ENCODE results near the gene TDRD10. TPM values are rescaled to one million over a fixed set of nuclear protein-coding genes. Genes with fewer than 3 reads are reported as not detected.

The TDRD10 gene
- total and polyA plus RNA-seq, 2 experiments from 2014 or later, result 0.29 TPM; not detected in 1

GRCh38 chr1:154591206-154591605 is 89.2 kb downstream of the TDRD10 start:
- Histone ChIP-seq H3F3A (replicated peaks; ENCODE audit: low read depth) (no peaks in the 10 kb centered on the region), H3K9me2 (ENCODE audit: insufficient read depth) (no peaks in the 10 kb centered on the region), H3K27ac (ENCODE audit: low read depth) (no peak overlapping the region), H2AFZ (no peak overlapping the region), H3K4me3 (no peak overlapping the region), H3K79me2 (replicated peaks; ENCODE audit: insufficient read depth) (no peaks in the 10 kb centered on the region), H3K4me2 (no peak overlapping the region), H3K36me3 (ENCODE audit: insufficient read depth) (peaks cover 93% of the 10 kb centered on the region), H3K4me1 (ENCODE audit: insufficient read depth) (no peaks in the 10 kb centered on the region), H4K20me1 (replicated peaks; ENCODE audit: insufficient read depth) (peaks cover 42% of the 10 kb centered on the region), H3K27me3 (ENCODE audit: insufficient read depth) (no peaks in the 10 kb centered on the region)
- H3K4me1 Mint-ChIP-seq, result no peaks in the 10 kb centered on the region
- no peak overlapping the region for H3K4me3 Mint-ChIP-seq
- H3K9me3 Mint-ChIP-seq, result no peaks in the 10 kb centered on the region
- H3K27ac Mint-ChIP-seq, result no peak overlapping the region
- peaks cover 2% of the 10 kb centered on the region for H3K27me3 Mint-ChIP-seq (ENCODE audit: insufficient read depth, low read depth, poor library complexity)
- peaks cover 90% of the 10 kb centered on the region for H3K36me3 Mint-ChIP-seq (ENCODE audit: low read depth)
- ATAC-seq (no peak), DNase-seq (ENCODE audit: low spot score) (no peak)
- TF ChIP-seq NANOG (IDR thresholded peaks at IDR 0.05; ENCODE audit: borderline replicate concordance) (no peak), JUNB (IDR thresholded peaks at IDR 0.05; ENCODE audit: unreplicated experiment) (no peak), POLR2AphosphoS5 (IDR thresholded peaks at IDR 0.05; ENCODE audit: low read depth) (no peak), ZNF114 (CRISPR knock-in tag; IDR thresholded peaks at IDR 0.05) (no peak), ETS1 (IDR thresholded peaks at IDR 0.05) (no peak), EZH2 (IDR thresholded peaks at IDR 0.05; ENCODE audit: low read depth, unreplicated experiment) (no peak), ZNF331 (CRISPR knock-in tag; IDR thresholded peaks at IDR 0.05; ENCODE audit: low read depth) (no peak), CTCF (conservative IDR thresholded peaks at IDR 0.05; ENCODE audit: low read depth in 2 of 2) (no peak), STAT1 (IDR thresholded peaks at IDR 0.05; ENCODE audit: unreplicated experiment) (no peak), REST (IDR thresholded peaks at IDR 0.05; ENCODE audit: unreplicated experiment) (no peak), EZH2phosphoT487 (IDR thresholded peaks at IDR 0.05; ENCODE audit: unreplicated experiment) (no peak), ZNF462 (CRISPR knock-in tag; IDR thresholded peaks at IDR 0.05) (no peak), CREB1 (CRISPR knock-in tag; IDR thresholded peaks at IDR 0.05; ENCODE audit: low read depth) (no peak)

All from GM23338 (cell line).